SJSA1 (cell line): Measurements from ENCODE around the gene CPA4. TPM values are rescaled to one million over a fixed set of nuclear protein-coding genes. Genes with fewer than 3 reads are reported as not detected.

Experiments used
- DNase-seq, 2 experiments: peaks; one replicate each; pipeline ENCODE4 v3.0.0-alpha.2; 2015 to 2020; ENCODE audit warnings: low spot score in 2 of 2, low read depth in 1 of 2
- H3K27ac ChIP-seq: fragments of 250-450 bp; sonication (Bioruptor Pico); 2 replicates; pipeline ENCODE4 v1.5.1; 2020; ENCODE audit warnings: mild to moderate bottlenecking, moderate library complexity
- H3K27me3 ChIP-seq: fragments of 250-450 bp; sonication (Bioruptor Pico); replicated peaks from 2 replicates; pipeline ENCODE4 v1.5.1; 2020; ENCODE audit warnings: mild to moderate bottlenecking, moderate library complexity
- H3K36me3 ChIP-seq: fragments of 250-450 bp; sonication (Bioruptor Pico); 2 replicates; pipeline ENCODE4 v1.5.1; 2020; ENCODE audit warnings: mild to moderate bottlenecking
- H3K4me1 ChIP-seq: fragments of 250-450 bp; sonication (Bioruptor Pico); replicated peaks from 2 replicates; pipeline ENCODE4 v1.6.1; 2021; ENCODE audit warnings: mild to moderate bottlenecking
- H3K4me3 ChIP-seq: fragments of 250-450 bp; sonication (Bioruptor Pico); 2 replicates; pipeline ENCODE4 v1.5.1; 2020; ENCODE audit warnings: mild to moderate bottlenecking
- H3K9me3 ChIP-seq: fragments of 250-450 bp; sonication (Bioruptor Pico); replicated peaks from 2 replicates; pipeline ENCODE4 v1.5.1; 2020; ENCODE audit warnings: mild to moderate bottlenecking
- total RNA-seq: library from RNA; depleted of rRNA; stranded (reverse); fragments of >200 nt; shearing (Covaris generic); gene quantifications from 2 replicates; pipeline ENCODE4 v1.2.3, GENCODE V29; 2014

The CPA4 gene
- total RNA-seq, 1 experiment from 2014 or later = 12.0 TPM

DNA sequence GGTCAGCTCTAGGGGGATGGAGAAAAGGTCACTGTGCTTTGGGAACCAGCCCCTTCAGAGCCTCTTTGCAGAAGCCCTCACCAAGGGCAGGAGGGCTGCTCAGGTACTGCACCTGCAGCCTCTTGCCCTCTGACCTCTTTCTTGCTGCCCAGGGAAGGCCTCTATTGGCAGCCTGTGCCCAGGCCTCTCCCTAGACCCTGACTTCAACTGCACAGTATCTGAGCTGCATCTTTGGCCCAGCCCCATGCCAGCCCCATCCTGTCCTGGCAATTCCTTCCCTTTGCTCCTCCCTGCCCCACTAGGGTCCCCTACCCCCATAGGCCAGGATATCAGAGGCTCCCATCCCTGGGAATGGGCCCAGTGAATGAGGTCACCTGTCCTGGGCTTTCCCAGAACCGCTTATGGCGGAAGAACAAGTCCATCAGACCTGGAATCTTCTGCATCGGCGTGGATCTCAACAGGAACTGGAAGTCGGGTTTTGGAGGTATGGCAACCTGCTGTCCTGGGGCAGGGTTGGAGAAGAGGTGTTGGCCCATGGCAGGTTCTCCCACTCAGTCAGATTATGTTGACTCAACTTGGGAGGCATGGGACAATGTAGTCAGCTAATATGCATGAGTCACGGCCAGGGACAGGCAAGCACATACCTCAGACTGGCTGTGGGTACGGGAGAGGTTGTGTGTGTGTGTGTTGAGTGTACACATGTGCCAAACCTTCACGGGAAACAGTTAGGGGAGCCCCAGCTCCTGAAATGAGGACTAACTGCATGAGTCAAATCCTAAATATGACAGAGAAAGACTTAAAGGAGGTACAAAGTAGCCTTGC, 70.3 kb downstream of the CPA4 start:
- no peaks in the 10 kb centered on the region for H3K9me3 ChIP-seq
- H3K27me3 ChIP-seq = no peaks in the 10 kb centered on the region
- no peak overlapping the region for H3K4me3 ChIP-seq
- H3K36me3 ChIP-seq = no peaks in the 10 kb centered on the region
- peak; percentile 93 to 98 for DNase-seq
- peak overlapping the region; percentile 76 for H3K27ac ChIP-seq
- peaks cover 54% of the 10 kb centered on the region for H3K4me1 ChIP-seq

DNA sequence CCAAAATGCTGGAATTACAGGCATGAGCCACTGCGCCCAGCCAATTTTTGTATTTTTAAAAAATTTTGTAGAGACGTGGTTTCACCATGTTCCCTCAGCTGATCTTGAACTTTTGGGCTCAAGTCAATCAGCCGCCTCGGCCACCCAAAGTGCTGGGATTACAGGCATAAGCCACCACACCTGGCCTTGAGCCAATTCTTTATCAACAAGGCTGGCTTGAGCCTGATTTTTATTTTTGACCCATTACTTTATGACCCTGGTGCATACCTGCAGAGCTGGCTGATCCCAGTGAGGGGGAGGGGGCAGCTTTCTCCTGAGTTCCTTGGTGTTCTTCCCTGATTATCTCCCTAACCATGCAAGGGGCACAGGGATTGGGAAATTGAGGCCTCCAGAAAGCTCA, 71.5 kb downstream of the CPA4 start:
- Histone ChIP-seq H3K4me1 (peaks cover 55% of the 10 kb centered on the region), H3K27ac (peak overlapping the region; percentile 76)

DNA sequence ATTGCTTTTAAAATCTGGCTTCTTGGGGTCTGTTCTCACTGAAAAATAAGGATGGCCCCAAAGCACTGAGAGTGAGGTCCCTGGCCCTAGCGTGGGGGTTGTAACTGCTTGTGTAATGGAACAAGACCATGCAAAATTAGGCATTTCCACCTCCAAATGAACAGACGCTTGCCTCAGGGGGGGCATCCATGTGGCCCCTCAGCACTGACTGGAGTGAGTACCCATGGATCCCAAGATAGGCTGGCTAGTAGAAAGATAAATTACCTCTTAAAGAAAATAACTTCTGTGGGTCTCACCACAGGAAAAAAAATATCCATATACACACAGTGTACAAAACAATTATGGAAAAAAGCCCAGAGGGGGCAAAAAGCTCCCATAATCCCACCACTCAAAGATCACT, 72.1 kb downstream of the CPA4 start:
- Histone ChIP-seq H3K27ac (peak overlapping the region; percentile 76), H3K4me1 (peaks cover 61% of the 10 kb centered on the region), H3K4me3 (no peak overlapping the region), H3K9me3 (no peaks in the 10 kb centered on the region), H3K27me3 (no peaks in the 10 kb centered on the region), H3K36me3 (no peaks in the 10 kb centered on the region)
- DNase-seq = no peak

More for the DNA sequence above, 71.5 kb downstream of the CPA4 start:
- DNase-seq = peak; percentile 59 to 69
- Histone ChIP-seq H3K4me3 (no peak overlapping the region), H3K27me3 (no peaks in the 10 kb centered on the region), H3K9me3 (no peaks in the 10 kb centered on the region), H3K36me3 (no peaks in the 10 kb centered on the region)

DNA sequence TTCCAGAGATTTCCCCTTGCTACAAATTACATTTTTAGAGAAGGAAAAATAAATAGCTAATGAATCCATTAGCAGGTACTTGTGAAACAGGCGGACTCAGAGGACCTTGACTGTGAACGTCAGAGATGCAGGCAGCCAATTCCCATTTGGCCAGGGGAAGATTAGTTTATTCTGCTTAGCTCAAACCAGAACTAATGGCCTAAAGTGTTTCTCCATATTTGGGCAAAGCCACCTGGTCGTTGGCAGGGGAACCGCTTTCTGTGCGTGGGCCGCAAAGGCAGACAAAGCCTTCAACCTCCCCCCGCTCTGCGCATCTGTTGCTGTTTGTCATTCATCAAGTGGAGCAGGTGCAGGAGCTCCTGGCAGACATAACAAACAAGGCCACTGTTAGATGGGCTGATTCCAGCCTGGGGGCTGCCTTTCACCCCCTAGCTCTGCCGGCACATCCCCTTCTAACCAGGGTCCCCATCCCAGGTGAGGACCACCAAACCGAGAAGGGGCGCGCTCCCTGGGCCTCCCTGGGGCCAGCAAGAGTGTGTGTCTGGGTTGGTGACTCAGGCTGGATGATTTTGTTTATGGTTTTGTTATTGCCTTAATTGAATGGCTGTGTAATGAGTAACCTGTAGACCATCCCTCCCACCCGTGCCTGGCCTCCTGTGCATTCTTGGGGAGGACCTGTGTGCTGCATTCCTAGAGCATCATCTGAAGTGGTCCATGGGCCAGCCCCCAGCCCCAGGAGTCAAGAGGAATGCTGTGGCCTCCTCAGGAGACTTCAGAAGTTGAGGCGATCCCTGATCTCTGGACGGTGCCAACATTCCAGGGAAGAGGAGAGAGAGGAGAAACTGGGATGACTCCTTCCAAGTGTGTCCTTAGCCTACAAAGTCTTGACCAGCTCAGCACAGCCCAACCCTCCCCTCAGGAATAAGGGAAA, 72.8 kb downstream of the CPA4 start:
- DNase-seq = peak; percentile 96 to 97
- peaks cover 61% of the 10 kb centered on the region for H3K4me1 ChIP-seq

DNA sequence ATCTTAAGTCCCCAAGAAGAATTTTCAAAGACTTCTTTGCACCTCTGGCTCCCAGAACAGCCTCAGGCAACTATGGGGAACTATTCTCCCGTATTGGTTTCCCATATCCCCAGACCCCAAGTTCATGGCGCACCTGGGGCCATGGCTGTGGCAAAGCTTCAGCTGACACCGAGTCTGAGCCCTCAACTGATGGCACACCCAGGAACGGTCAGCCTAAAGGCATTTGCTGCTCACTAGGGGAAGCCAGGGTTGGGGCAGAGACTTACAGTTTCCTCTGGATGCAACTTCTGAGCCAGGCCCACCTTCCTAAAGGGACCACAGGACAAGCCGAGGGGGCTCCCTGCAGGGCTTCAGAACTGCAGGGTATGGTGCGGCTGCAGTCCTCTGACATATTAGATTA, 73.6 kb downstream of the CPA4 start:
- DNase-seq = no peak
- Histone ChIP-seq H3K4me3 (no peak overlapping the region), H3K27me3 (no peaks in the 10 kb centered on the region), H3K9me3 (no peaks in the 10 kb centered on the region), H3K4me1 (peaks cover 69% of the 10 kb centered on the region), H3K27ac (peak overlapping the region; percentile 76), H3K36me3 (no peaks in the 10 kb centered on the region)

More for the DNA sequence above, 72.8 kb downstream of the CPA4 start:
- H3K27me3 ChIP-seq = no peaks in the 10 kb centered on the region
- H3K9me3 ChIP-seq = no peaks in the 10 kb centered on the region
- peak overlapping the region; percentile 76 for H3K27ac ChIP-seq
- H3K4me3 ChIP-seq = no peak overlapping the region
- H3K36me3 ChIP-seq = no peaks in the 10 kb centered on the region

DNA sequence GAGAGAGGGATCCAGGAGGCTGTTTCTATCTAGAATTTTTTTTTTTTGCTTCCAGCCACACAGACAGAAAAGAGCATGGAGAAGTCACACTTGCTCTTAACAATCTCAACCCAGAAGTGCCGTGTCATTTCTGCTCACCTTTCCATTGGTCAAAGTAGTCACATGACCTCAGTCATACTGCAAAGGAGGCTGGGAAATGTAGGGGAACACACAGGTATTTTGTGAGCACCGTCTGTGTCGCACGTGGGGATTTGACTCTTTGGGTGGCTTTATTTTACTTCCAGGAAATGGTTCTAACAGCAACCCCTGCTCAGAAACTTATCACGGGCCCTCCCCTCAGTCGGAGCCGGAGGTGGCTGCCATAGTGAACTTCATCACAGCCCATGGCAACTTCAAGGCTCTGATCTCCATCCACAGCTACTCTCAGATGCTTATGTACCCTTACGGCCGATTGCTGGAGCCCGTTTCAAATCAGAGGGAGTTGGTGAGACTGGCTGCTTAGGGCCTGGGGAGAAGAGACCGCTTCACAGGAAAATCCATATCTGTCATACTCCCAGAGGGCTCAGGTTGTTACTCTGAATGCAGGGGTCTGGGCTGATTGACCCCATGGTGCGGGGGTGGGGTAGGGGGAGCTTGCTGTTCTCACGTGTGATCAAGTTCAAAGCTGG, 74.3 kb downstream of the CPA4 start:
- no peaks in the 10 kb centered on the region for H3K27me3 ChIP-seq
- H3K36me3 ChIP-seq = no peaks in the 10 kb centered on the region
- H3K4me1 ChIP-seq = peaks cover 76% of the 10 kb centered on the region
- no peak for DNase-seq
- H3K9me3 ChIP-seq = no peaks in the 10 kb centered on the region
- H3K27ac ChIP-seq = peak overlapping the region; percentile 76; the same call in 1 of the 2 replicates
- H3K4me3 ChIP-seq = no peak overlapping the region

DNA sequence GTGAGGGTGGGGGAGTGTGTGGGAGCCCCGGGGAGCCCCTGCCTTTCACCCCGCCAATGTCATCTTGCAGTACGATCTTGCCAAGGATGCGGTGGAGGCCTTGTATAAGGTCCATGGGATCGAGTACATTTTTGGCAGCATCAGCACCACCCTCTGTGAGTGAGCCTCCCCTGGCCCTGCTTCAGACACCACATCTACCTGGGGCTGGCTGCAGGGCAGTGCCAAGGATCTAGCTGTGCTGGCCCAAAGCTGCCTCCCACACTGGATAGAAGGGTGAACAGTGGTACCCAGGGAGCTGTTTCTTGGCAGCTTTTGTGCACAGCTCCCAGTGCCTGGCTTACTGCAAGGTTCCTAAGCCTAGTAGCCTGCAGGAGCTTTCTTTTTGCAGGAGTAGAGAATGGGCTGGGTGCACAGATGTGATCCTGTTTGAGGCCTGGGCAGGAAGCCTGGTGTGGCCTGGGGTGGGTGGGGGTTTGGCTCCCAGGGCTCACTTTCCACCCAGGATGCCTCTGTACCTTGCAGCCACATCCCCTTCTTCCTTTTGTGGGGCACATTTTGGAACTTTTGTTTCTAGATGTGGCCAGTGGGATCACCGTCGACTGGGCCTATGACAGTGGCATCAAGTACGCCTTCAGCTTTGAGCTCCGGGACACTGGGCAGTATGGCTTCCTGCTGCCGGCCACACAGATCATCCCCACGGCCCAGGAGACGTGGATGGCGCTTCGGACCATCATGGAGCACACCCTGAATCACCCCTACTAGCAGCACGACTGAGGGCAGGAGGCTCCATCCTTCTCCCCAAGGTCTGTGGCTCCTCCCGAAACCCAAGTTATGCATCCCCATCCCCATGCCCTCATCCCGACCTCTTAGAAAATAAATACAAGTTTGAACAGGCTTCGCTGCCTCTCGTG, 75.1 kb downstream of the CPA4 start:
- Histone ChIP-seq H3K36me3 (no peaks in the 10 kb centered on the region), H3K4me1 (peaks cover 79% of the 10 kb centered on the region), H3K27ac (no peak overlapping the region), H3K4me3 (no peak overlapping the region), H3K9me3 (no peaks in the 10 kb centered on the region), H3K27me3 (no peaks in the 10 kb centered on the region)
- no peak for DNase-seq

DNA sequence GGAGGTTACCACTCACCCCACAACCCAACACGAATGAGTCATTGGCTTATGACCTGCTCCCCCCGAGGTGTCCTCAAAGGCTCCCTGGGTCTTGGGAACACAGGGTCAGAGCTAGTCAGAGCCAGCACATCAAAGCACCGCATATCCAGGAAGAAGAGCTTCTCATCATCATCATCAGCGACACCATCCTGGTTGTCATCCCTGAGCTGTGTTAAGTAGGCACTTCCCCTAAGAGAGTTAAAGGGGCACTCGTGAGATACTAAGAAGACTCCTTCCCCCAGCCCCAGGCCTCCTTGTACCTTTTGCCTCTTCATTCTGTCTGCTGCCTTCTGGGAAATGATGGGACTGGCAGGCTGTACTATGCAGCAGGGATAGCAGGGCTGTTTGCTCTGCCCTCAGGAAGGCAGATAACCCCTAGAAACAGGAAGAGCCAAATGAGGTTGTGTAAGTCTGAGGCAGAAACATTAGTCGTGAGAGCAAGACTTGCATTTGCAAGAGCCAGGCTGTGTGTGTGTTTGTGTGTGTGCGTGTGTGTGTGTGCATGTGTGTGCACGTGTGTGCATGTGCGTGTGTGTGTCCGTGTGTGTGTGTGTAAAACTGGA, 76.2 kb downstream of the CPA4 start:
- DNase-seq = no peak
- Histone ChIP-seq H3K27me3 (no peaks in the 10 kb centered on the region), H3K4me1 (peaks cover 79% of the 10 kb centered on the region), H3K4me3 (no peak overlapping the region), H3K36me3 (no peaks in the 10 kb centered on the region), H3K9me3 (no peaks in the 10 kb centered on the region), H3K27ac (no peak overlapping the region)

DNA sequence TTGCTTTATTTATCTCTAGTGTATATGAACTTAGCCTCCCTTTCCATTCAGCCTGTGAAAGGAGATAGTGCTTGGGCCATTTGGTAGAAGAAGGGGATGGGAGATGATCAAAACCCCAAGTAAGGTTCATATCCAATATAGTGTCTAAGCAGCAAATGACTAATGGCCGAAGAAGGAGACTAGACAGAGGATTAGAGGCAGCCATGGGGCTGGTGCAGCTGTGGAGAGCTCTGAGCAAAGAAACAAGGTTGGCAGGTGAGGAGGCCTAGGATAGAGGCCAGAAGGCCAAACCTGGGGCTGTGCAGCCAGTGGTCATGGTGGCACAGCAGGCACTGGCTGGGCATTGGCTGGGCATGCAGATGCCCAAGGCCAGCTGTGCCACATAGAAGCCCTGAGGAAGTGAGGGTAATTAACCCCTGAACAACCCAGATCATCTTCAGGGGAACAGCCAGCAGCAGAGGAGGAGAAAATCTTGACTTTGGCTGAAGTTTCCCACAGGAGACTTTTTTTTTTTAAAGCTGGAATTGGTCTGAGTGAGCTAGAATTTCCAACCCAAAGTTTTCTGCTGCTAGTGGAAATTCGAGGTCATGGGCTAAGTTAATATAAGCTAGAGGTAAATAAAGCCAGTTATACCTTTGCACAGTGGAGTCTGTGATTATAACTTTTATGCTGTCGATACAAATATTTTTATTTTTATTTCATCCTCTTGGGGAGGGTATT, 77.0 kb downstream of the CPA4 start:
- Histone ChIP-seq H3K4me1 (peaks cover 79% of the 10 kb centered on the region), H3K4me3 (no peak overlapping the region), H3K27ac (no peak overlapping the region), H3K9me3 (no peaks in the 10 kb centered on the region), H3K27me3 (no peaks in the 10 kb centered on the region), H3K36me3 (no peaks in the 10 kb centered on the region)
- DNase-seq = no peak

DNA sequence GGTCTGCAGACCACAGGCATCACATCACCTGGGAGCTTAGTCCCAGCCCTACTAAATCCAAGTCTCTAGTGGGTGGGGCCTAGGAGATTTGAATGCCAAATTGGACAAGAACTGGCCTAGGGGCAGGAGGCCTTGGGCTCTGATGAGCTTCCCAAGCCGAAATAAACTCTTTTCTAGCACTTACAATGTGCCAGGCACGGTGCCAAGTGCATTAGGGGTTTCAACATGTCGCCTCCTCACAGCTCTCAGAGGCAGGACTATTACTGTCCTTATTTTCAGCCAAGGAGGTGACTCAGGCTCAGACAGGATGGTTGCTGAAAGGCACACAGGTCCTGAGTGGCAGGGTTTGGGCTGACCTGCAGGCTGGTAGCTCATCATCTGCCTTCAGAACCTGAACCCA, 78.1 kb downstream of the CPA4 start:
- H3K4me3 ChIP-seq = no peak overlapping the region
- H3K27ac ChIP-seq = no peak overlapping the region
- H3K9me3 ChIP-seq = peaks cover under 1% of the 10 kb centered on the region; the same call in 1 of the 2 replicates
- peaks cover 70% of the 10 kb centered on the region for H3K4me1 ChIP-seq
- H3K27me3 ChIP-seq = no peaks in the 10 kb centered on the region
- no peak for DNase-seq
- H3K36me3 ChIP-seq = no peaks in the 10 kb centered on the region

DNA sequence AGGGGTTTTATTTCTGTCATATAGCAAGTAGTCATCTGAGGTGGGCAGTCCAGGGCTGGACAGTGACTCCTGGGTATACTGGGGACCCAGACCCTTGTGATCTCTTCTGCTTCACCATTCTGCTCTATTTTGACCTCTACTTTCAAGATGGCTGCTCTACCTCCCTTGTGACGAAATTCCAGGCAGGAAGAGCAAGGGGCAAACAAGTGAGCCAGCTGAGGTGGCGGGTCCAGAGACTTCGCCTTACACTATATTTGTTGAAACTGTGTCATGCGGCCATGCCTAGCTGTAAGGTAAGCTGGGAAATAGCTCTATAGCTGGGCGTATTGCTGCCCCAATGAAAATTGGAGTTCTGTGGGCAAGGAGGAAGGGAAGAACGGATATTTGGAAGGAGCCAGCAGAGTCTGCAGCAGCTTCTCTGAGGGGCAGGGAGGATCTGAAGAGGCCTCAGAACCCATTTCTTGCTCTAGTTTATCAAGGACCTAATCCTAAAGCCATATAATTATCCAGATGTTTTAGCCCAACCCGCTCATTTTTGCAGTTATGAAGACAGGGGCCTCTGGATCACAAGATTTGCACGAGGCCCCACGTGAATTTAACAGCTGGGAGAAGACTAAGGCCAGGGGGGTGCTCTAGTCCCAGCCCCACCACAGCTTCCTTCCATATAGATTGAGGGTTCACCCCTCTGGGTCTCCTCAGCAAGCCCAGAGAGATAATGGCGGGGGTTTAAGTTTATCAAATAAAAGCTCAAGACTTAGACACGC, 79.6 kb downstream of the CPA4 start:
- Histone ChIP-seq H3K27ac (peak overlapping the region; percentile 100), H3K27me3 (no peaks in the 10 kb centered on the region)
- DNase-seq = no peak

More for the DNA sequence above, 79.6 kb downstream of the CPA4 start:
- no peaks in the 10 kb centered on the region for H3K36me3 ChIP-seq
- no peak overlapping the region for H3K4me3 ChIP-seq
- peaks cover 6% of the 10 kb centered on the region; the same call in 1 of the 2 replicates for H3K9me3 ChIP-seq
- peaks cover 63% of the 10 kb centered on the region for H3K4me1 ChIP-seq
